ENCODE results near the gene RASGRF2.

RASGRF2 gene

GRCh38 chr5:81081461-81081835 is 121.3 kb downstream of the RASGRF2 start:
- no peak for TF ChIP-seq CTCF (IDR thresholded peaks at IDR 0.05; ENCODE audit: low read depth, low read length, missing control alignments)
- H3K4me3 ChIP-seq (ENCODE audit: low read depth, low read length): no peak overlapping the region
- DNase-seq (ENCODE audit: low read depth): no peak

- TF ChIP-seq CTCF (IDR thresholded peaks at IDR 0.05; ENCODE audit: low read depth, low read length, missing control alignments): no peak
- H3K4me3 ChIP-seq (ENCODE audit: low read depth, low read length): no peak overlapping the region
- DNase-seq (ENCODE audit: low read depth): no peak
Observed at GRCh38 chr5:81086881-81087281, 126.7 kb downstream of the RASGRF2 start.

- H3K4me3 ChIP-seq (ENCODE audit: low read depth, low read length): no peak overlapping the region
- no peak for TF ChIP-seq CTCF (IDR thresholded peaks at IDR 0.05; ENCODE audit: low read depth, low read length, missing control alignments)
- no peak for DNase-seq (ENCODE audit: low read depth)
Observed at GRCh38 chr5:81091199-81091598, 131.0 kb downstream of the RASGRF2 start.

GRCh38 chr5:81093536-81094196 is 133.5 kb downstream of the RASGRF2 start:
- H3K4me3 ChIP-seq (ENCODE audit: low read depth, low read length): no peak overlapping the region
- TF ChIP-seq CTCF (IDR thresholded peaks at IDR 0.05; ENCODE audit: low read depth, low read length, missing control alignments): no peak
- no peak for DNase-seq (ENCODE audit: low read depth)

- DNase-seq (ENCODE audit: low read depth): no peak
- TF ChIP-seq CTCF (IDR thresholded peaks at IDR 0.05; ENCODE audit: low read depth, low read length, missing control alignments): no peak
- H3K4me3 ChIP-seq (ENCODE audit: low read depth, low read length): no peak overlapping the region
Observed at GRCh38 chr5:81095835-81096234, 135.7 kb downstream of the RASGRF2 start.

GRCh38 chr5:81097713-81098112 is 137.6 kb downstream of the RASGRF2 start:
- TF ChIP-seq CTCF (IDR thresholded peaks at IDR 0.05; ENCODE audit: low read depth, low read length, missing control alignments): no peak
- DNase-seq (ENCODE audit: low read depth): no peak

GRCh38 chr5:81105261-81105877 is 145.2 kb downstream of the RASGRF2 start:
- H3K4me3 ChIP-seq (ENCODE audit: low read depth, low read length): no peak overlapping the region
- no peak for DNase-seq (ENCODE audit: low read depth)
- no peak for TF ChIP-seq CTCF (IDR thresholded peaks at IDR 0.05; ENCODE audit: low read depth, low read length, missing control alignments)

More at GRCh38 chr5:81097713-81098112, 137.6 kb downstream of the RASGRF2 start:
- no peak overlapping the region for H3K4me3 ChIP-seq (ENCODE audit: low read depth, low read length)
